ENCODE data around the gene SULT4A1. TPM values are rescaled to one million over a fixed set of nuclear protein-coding genes. Genes with fewer than 3 reads are reported as not detected.

The SULT4A1 gene
- total and polyA plus RNA-seq, 10 of the 15 experiments (the other 5 are each of a cell fraction or from before 2014, with no cell fraction given), result not detected

DNA sequence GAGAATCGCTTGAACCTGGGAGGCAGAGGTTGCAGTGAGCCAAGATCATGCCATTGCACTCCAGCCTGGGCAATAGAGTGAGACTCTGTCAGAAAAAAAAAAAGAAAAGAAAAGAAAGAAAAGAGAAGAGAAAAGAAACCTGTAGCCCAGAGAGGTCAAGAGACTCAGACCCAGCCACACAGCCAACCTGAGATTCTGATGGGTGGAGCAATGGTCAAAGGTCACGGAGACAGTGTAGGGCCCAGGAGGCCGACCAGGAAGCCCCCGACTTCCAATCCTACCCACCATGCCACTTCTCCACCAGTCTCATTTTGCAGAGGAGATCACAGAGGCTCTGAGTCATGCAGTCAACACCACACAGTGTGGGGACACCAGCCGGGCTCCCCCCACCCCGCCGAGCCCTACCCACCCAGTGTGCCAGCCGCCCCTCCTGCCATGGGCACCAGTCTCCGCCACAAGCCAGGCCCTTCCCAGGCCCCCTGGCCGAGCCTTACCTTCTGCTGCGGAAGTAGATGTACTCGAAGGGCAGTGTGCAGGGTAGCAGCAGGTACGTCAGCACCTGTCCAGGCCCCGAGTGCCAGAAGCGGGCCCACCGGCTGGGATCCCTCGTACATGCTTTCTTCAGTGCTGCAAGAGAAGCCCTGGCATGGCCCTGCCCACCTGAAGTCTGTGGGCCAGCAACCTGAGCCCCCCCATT, 21.6 kb upstream of the SULT4A1 start:
- Histone ChIP-seq H3K9me3 (replicated peaks; ENCODE audit: control insufficient read depth, insufficient read depth, low read length) (no peaks in the 10 kb centered on the region), H2AFZ (ENCODE audit: control insufficient read depth, low read depth, low read length) (no peak overlapping the region), H3K9ac (ENCODE audit: control insufficient read depth, insufficient read depth, low read length) (no peak overlapping the region), H3K4me2 (ENCODE audit: control insufficient read depth, insufficient read depth) (peak overlapping the region; percentile 86; the same call in 1 of the 2 replicates), H3K4me1 (ENCODE audit: control insufficient read depth, insufficient read depth, low read length) (peaks cover 9% of the 10 kb centered on the region), H3K79me2 (ENCODE audit: control insufficient read depth, insufficient read depth, low read length) (no peaks in the 10 kb centered on the region), H3K36me3 (ENCODE audit: control insufficient read depth in 2 of 2, insufficient read depth in 2 of 2, low read length in 1 of 2) (no peaks in the 10 kb centered on the region), H3K4me3 (no peak overlapping the region), H3K27ac (ENCODE audit: control insufficient read depth, insufficient read depth) (no peak overlapping the region), H4K20me1 (ENCODE audit: control insufficient read depth, insufficient read depth) (no peaks in the 10 kb centered on the region), H3K27me3 (replicated peaks in 1 of 2; ENCODE audit: control insufficient read depth in 2 of 2, insufficient read depth in 2 of 2, low read length in 1 of 2) (peaks cover 0 to 4% of the 10 kb centered on the region in 2 experiments; a peak in 3 of 4 replicates)
- FAIRE-seq (no peak), ATAC-seq (no peak), DNase-seq (ENCODE audit: low read depth, low spot score) (no peak)
- SMC1A ChIA-PET (ENCODE audit: uncharacterized antibody, unreplicated experiment), result interaction anchor here (0.6 to 1.3 kb wide), 4 partner anchors 59 to 682 kb away, joined by 3 to 6 read pairs (median 4); partner anchors contain the start of gene SAMM50
- in situ Hi-C loops (cut with MboI), result no loop called here
- no TSS peak for BruUV-seq (replicated peaks)
- WGBS (ENCODE audit: insufficient coverage, insufficient replicate concordance, low lambda C conversion rate, missing lambda C conversion rate), result 54% methylated on average over 14 of the region's 17 CpGs
- POLR2A ChIA-PET, result interaction anchor here (0.5 kb wide), 1 partner anchor 802 kb away, joined by 3 read pairs; no protein-coding TSS in a partner anchor
- RAD21 ChIA-PET (ENCODE audit: unreplicated experiment), result interaction anchor here (0.5 to 1.3 kb wide), 7 partner anchors 40 to 743 kb away, joined by 3 to 14 read pairs (median 4); partner anchors contain the start of gene PNPLA3
- intact Hi-C loops (cut with micrococcal nuclease; ENCODE audit: unreplicated experiment), result loop anchor here (2.0 to 10.0 kb wide), 2 partner anchors 139 to 495 kb away; no protein-coding TSS in a partner anchor
- CTCF ChIA-PET, result interaction anchor here (0.6 to 1.6 kb wide), 35 partner anchors 8 to 743 kb away, joined by 3 to 37 read pairs (median 4); partner anchors contain the start of gene PARVG
- TF ChIP-seq TCF3 (IDR thresholded peaks at IDR 0.05; ENCODE audit: borderline replicate concordance, insufficient read depth, low read depth, low read length) (no peak), YY1 (IDR thresholded peaks at IDR 0.05; ENCODE audit: low read depth, low read length) (no peak), SMARCA5 (IDR thresholded peaks at IDR 0.05) (no peak), CHD4 (IDR thresholded peaks at IDR 0.05) (no peak), MTA2 (IDR thresholded peaks at IDR 0.05; ENCODE audit: low read depth) (no peak), NRF1 (conservative IDR thresholded peaks at IDR 0.05; ENCODE audit: low read depth, low read length) (no peak), CEBPB (IDR thresholded peaks at IDR 0.05; ENCODE audit: borderline replicate concordance in 1 of 2, low read depth in 2 of 2, low read length in 2 of 2) (no peak), MYC (IDR thresholded peaks at IDR 0.05; ENCODE audit: insufficient read depth, insufficient read length, insufficient replicate concordance, low read length, severe bottlenecking) (no peak), MXI1 (IDR thresholded peaks at IDR 0.05; ENCODE audit: low read depth, low read length) (no peak), KLF5 (IDR thresholded peaks at IDR 0.05; ENCODE audit: partially characterized antibody) (no peak), NR2C2 (IDR thresholded peaks at IDR 0.05; ENCODE audit: borderline replicate concordance, control insufficient read depth, insufficient read length, low read depth) (no peak), RCOR1 (conservative IDR thresholded peaks at IDR 0.05; ENCODE audit: low read depth, low read length) (no peak)
- TF ChIP-seq, protein P1, sequence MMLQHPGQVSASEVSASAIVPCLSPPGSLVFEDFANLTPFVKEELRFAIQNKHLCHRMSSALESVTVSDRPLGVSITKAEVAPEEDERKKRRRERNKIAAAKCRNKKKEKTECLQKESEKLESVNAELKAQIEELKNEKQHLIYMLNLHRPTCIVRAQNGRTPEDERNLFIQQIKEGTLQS (IDR thresholded peaks at IDR 0.05; ENCODE audit: borderline replicate concordance, extremely low read depth, low read depth, low read length), result no peak
- TF ChIP-seq, protein P2, sequence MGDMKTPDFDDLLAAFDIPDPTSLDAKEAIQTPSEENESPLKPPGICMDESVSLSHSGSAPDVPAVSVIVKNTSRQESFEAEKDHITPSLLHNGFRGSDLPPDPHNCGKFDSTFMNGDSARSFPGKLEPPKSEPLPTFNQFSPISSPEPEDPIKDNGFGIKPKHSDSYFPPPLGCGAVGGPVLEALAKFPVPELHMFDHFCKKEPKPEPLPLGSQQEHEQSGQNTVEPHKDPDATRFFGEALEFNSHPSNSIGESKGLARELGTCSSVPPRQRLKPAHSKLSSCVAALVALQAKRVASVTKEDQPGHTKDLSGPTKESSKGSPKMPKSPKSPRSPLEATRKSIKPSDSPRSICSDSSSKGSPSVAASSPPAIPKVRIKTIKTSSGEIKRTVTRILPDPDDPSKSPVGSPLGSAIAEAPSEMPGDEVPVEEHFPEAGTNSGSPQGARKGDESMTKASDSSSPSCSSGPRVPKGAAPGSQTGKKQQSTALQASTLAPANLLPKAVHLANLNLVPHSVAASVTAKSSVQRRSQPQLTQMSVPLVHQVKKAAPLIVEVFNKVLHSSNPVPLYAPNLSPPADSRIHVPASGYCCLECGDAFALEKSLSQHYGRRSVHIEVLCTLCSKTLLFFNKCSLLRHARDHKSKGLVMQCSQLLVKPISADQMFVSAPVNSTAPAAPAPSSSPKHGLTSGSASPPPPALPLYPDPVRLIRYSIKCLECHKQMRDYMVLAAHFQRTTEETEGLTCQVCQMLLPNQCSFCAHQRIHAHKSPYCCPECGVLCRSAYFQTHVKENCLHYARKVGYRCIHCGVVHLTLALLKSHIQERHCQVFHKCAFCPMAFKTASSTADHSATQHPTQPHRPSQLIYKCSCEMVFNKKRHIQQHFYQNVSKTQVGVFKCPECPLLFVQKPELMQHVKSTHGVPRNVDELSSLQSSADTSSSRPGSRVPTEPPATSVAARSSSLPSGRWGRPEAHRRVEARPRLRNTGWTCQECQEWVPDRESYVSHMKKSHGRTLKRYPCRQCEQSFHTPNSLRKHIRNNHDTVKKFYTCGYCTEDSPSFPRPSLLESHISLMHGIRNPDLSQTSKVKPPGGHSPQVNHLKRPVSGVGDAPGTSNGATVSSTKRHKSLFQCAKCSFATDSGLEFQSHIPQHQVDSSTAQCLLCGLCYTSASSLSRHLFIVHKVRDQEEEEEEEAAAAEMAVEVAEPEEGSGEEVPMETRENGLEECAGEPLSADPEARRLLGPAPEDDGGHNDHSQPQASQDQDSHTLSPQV (IDR thresholded peaks at IDR 0.05), result no peak
- TF ChIP-seq, protein P3, sequence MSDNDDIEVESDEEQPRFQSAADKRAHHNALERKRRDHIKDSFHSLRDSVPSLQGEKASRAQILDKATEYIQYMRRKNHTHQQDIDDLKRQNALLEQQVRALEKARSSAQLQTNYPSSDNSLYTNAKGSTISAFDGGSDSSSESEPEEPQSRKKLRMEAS (IDR thresholded peaks at IDR 0.05; ENCODE audit: low read depth, low read length), result no peak
- TF ChIP-seq, protein P4, sequence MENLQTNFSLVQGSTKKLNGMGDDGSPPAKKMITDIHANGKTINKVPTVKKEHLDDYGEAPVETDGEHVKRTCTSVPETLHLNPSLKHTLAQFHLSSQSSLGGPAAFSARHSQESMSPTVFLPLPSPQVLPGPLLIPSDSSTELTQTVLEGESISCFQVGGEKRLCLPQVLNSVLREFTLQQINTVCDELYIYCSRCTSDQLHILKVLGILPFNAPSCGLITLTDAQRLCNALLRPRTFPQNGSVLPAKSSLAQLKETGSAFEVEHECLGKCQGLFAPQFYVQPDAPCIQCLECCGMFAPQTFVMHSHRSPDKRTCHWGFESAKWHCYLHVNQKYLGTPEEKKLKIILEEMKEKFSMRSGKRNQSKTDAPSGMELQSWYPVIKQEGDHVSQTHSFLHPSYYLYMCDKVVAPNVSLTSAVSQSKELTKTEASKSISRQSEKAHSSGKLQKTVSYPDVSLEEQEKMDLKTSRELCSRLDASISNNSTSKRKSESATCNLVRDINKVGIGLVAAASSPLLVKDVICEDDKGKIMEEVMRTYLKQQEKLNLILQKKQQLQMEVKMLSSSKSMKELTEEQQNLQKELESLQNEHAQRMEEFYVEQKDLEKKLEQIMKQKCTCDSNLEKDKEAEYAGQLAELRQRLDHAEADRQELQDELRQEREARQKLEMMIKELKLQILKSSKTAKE (IDR thresholded peaks at IDR 0.05; ENCODE audit: low read depth, poor library complexity, severe bottlenecking), result no peak

All from GM12878 (cell line).